ENCODE results near the gene PRKD3.
"Not testable (repeated sequence)": the region's sequence is repeated elsewhere in the genome, so short reads cannot be mapped to it uniquely, and the experiment has no call there.

PRKD3 gene

DNA sequence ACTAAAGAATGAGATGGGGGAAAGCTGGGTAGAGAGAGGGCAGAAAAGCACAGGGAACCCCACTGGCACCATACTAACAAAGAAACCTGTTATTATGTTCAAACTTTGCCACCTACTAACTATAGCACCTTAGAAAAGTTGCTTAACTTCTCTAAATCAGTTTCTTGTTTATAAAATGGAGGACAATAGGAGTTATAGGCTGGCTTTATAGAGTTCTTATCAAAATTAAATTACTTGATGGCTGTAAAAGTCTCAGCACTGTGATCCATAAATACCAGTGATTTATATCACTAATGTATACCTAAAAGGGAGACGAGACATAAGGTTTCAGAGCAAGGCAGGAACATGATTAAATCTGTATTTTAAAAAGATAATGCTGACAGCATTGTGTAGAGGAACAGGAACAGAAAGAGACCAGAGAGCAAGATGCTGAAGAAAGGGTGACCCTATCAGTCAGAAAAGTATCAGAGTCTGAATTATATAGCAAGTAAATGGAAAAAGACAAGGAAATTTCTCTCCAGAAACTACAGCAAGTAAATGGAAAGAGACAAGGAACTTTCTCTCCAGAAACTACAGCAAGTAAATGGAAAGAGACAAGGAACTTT lies 29.1 kb downstream of the PRKD3 start:
- H3K9me3 ChIP-seq: 0 out of 2 replicates have a peak, but pooled peaks cover 6% of the 10 kb centered on the region
- no peak for TF ChIP-seq Cebpa-rat (IDR thresholded peaks at IDR 0.05)
- peaks cover 23% of the 10 kb centered on the region for H3K36me3 ChIP-seq
- no peak overlapping the region for H3K4me2 ChIP-seq
- no peaks in the 10 kb centered on the region for H4K20me1 ChIP-seq
- no peak overlapping the region for H3K9ac ChIP-seq
- no peak overlapping the region for H3K4me3 ChIP-seq
- H3K4me1 ChIP-seq: no peaks in the 10 kb centered on the region
- no peaks in the 10 kb centered on the region for H3K27me3 ChIP-seq
- no peak overlapping the region for H3K27ac ChIP-seq

DNA sequence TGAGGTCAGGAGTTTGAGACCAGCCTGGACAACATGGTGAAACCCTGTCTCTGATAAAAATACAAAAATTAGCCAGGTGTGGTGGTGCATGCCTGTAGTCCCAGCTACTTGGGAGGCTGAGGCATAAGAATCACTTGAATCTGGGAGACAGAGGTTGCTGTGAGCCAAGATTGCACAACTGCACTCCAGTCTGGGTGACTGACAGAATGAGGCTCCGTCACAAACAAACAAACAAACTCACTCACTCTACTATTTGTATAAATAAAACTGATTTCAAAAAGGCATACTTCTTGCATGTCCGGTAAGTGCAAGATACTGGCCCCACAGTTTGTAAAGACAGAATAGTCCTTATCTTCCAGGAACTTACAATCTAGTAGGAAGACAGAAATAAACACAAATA lies 29.8 kb downstream of the PRKD3 start:
- H3K4me2 ChIP-seq, H3K4me1 ChIP-seq, H3K9me3 ChIP-seq, H3K27me3 ChIP-seq, H4K20me1 ChIP-seq, H3K4me3 ChIP-seq, H3K9ac ChIP-seq, H3K27ac ChIP-seq: not testable (repeated sequence)
- peaks cover 24% of the 10 kb centered on the region for H3K36me3 ChIP-seq

DNA sequence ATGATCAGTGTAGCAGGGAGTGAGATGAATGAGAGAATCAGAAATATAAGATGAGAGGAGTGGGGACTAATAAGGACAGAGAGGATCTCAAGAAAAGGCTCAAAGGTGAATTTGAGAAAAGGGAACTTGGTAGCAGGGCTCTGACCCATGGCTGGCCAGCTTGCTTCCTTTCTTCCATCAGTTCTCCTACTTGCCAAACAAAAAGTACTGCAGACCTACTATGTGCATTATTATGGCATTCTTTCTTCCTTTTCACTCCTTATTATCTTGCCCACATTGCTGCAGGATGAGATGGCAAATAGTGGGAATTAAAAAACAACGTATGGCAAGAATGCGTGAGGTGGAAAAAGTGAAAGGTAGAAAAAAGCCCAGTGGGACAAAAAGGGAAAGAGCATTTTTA lies 33.0 kb downstream of the PRKD3 start:
- Histone ChIP-seq H3K27me3 (no peaks in the 10 kb centered on the region), H3K36me3 (peaks cover 34% of the 10 kb centered on the region), H3K9me3 (no peaks in the 10 kb centered on the region), H3K27ac (no peak overlapping the region), H4K20me1 (no peaks in the 10 kb centered on the region), H3K9ac (no peak overlapping the region), H3K4me1 (no peaks in the 10 kb centered on the region), H3K4me3 (no peak overlapping the region), H3K4me2 (no peak overlapping the region)
- TF ChIP-seq Cebpa-rat (IDR thresholded peaks at IDR 0.05): no peak

DNA sequence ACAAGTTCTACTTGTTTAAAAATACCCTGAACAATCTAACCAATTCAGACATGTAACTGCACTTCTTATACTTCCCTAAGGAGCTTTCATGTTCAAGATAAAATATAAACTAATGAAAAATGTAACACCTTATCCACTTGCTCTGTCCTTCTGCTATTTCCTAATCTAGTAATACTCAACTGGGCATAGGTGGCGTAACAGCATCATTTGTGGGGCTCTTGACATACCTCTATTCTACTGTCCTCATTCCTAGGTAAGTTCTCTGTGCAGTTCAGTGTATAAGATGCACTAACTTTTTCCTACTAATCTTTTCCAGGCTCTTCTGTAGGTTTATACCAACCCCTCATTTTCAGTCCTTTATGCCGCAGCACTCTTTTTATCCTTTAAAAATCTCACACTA lies 36.7 kb downstream of the PRKD3 start:
- Histone ChIP-seq H3K4me3 (no peak overlapping the region), H3K4me1 (no peaks in the 10 kb centered on the region), H3K27me3 (no peaks in the 10 kb centered on the region), H3K9ac (no peak overlapping the region), H3K27ac (no peak overlapping the region), H3K4me2 (no peak overlapping the region), H3K36me3 (peaks cover 36% of the 10 kb centered on the region), H4K20me1 (no peaks in the 10 kb centered on the region), H3K9me3 (no peaks in the 10 kb centered on the region)
- no peak for TF ChIP-seq Cebpa-rat (IDR thresholded peaks at IDR 0.05)

DNA sequence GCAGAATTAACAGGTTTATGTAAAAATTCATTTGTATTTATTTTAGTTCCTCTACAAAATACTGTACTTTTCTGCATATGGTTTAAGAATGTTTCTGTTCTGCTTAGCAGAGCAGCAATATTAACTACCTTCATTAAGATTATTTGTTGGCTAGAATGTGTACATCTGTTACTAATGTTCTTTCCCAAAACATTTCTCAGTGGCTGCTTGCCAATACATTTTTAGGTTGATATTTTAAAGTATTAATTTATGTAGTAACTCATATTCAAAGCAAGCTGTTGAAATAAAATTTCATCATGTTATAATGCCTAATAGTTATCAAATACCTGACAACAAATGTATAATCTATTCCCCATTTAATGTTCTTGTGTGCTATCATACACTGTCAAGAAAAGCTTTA lies 40.3 kb downstream of the PRKD3 start:
- H3K4me1 ChIP-seq: no peaks in the 10 kb centered on the region
- H3K27ac ChIP-seq: no peak overlapping the region
- H3K9ac ChIP-seq: no peak overlapping the region
- peaks cover 46% of the 10 kb centered on the region for H3K36me3 ChIP-seq
- no peak for TF ChIP-seq Cebpa-rat (IDR thresholded peaks at IDR 0.05)
- H3K9me3 ChIP-seq: no peaks in the 10 kb centered on the region
- no peaks in the 10 kb centered on the region for H4K20me1 ChIP-seq
- no peak overlapping the region for H3K4me3 ChIP-seq
- H3K4me2 ChIP-seq: no peak overlapping the region
- H3K27me3 ChIP-seq: no peaks in the 10 kb centered on the region

DNA sequence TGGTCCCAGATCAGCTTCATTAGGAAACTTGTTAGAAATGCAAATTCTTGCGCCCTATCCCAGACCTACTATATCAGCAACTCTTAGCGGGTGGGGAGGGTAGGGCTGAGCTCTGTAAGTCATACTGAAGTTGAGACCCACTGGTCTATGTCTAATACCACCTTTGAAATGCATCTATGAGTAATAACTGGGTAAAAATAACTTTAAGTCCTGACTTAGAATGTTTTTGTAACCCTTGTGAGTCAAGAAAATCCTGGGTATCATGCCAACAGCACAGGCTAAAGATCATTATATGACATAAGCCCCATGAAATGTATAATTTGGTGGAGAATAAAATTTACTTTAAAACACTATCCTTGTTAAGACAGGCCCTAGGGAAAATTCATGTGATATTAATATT lies 41.4 kb downstream of the PRKD3 start:
- H3K27ac ChIP-seq: no peak overlapping the region
- no peak overlapping the region for H3K4me2 ChIP-seq
- H3K4me3 ChIP-seq: no peak overlapping the region
- no peaks in the 10 kb centered on the region for H3K27me3 ChIP-seq
- H3K9ac ChIP-seq: no peak overlapping the region
- H3K9me3 ChIP-seq: no peaks in the 10 kb centered on the region
- H4K20me1 ChIP-seq: no peaks in the 10 kb centered on the region
- no peak for TF ChIP-seq Cebpa-rat (IDR thresholded peaks at IDR 0.05)
- no peaks in the 10 kb centered on the region for H3K4me1 ChIP-seq
- H3K36me3 ChIP-seq: peaks cover 52% of the 10 kb centered on the region

DNA sequence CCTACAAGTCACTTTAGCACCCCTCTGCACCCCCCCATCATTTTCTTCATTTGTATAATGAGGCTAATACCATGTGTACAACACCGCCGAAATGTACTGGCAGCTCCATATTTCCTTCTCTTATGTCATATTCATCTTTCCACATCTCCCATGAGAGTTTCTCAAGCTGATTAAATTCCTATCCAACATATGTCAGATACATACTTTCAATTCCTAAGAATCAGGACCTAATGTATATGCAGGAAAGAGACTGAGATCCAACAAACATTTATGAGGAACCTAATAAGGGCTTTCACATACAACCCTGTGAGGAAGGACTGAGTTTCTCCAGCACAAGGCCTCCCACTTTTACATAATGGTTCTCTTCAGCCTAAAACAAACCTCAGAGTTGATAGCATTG lies 41.9 kb downstream of the PRKD3 start:
- TF ChIP-seq Cebpa-rat (IDR thresholded peaks at IDR 0.05): no peak
- Histone ChIP-seq H3K4me2 (no peak overlapping the region), H3K27ac (no peak overlapping the region), H3K27me3 (no peaks in the 10 kb centered on the region), H3K4me1 (no peaks in the 10 kb centered on the region), H3K4me3 (no peak overlapping the region), H4K20me1 (no peaks in the 10 kb centered on the region), H3K36me3 (peaks cover 52% of the 10 kb centered on the region), H3K9me3 (no peaks in the 10 kb centered on the region), H3K9ac (no peak overlapping the region)

DNA sequence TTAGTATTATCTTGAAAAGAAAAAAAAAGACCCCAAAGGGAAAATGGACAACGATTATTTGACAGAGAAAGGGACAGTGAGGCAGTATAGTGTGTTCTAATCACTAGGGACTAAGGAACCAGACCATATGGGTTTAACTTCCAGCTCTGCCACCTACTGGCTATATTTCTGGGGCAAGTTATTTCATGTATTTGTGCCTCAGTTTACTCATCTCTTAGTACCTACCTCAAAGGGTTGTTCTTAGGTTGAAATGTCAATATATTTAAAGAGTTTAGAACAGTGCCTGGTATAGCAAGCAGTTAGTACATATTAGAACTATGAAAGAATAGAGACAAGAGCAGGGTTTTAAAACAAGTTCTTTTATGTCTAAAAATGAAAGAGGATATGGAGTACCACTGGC lies 42.7 kb downstream of the PRKD3 start:
- Histone ChIP-seq H3K36me3 (peaks cover 48% of the 10 kb centered on the region), H4K20me1 (no peaks in the 10 kb centered on the region)

DNA sequence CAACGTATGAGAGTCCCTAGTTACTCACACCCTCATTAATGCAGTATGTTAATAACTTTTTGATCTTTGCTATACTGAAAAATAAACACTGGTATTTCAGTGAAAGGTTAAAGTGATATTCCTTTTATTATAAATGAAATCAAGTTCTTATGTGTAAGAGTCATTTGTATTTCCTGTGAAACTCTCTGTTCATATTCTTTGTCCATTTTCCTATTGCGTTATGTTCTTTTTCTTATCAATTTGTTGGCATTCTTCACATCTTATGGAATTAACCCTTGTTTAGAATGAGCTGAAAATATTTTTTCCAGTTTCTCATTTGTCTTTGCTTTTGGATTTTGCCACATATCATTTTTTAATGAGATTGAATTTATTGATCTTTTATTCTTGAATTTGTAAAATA lies 48.3 kb downstream of the PRKD3 start:
- Histone ChIP-seq H4K20me1 (no peaks in the 10 kb centered on the region), H3K27me3 (no peaks in the 10 kb centered on the region), H3K36me3 (peaks cover 70% of the 10 kb centered on the region), H3K27ac (no peak overlapping the region), H3K4me1 (no peaks in the 10 kb centered on the region), H3K4me3 (no peak overlapping the region), H3K9ac (no peak overlapping the region), H3K4me2 (no peak overlapping the region), H3K9me3 (no peaks in the 10 kb centered on the region)
- TF ChIP-seq Cebpa-rat (IDR thresholded peaks at IDR 0.05): no peak

More for the DNA sequence above, 42.7 kb downstream of the PRKD3 start:
- no peak overlapping the region for H3K4me2 ChIP-seq
- H3K27ac ChIP-seq: no peak overlapping the region
- TF ChIP-seq Cebpa-rat (IDR thresholded peaks at IDR 0.05): no peak
- H3K9ac ChIP-seq: no peak overlapping the region
- no peaks in the 10 kb centered on the region for H3K9me3 ChIP-seq
- H3K27me3 ChIP-seq: no peaks in the 10 kb centered on the region
- H3K4me3 ChIP-seq: no peak overlapping the region
- no peaks in the 10 kb centered on the region for H3K4me1 ChIP-seq
